ENCODE data around the gene INHBC. TPM values are rescaled to one million over a fixed set of nuclear protein-coding genes. Genes with fewer than 3 reads are reported as not detected.

The INHBC gene
- total and polyA plus RNA-seq, 2 donors (not counting 1 experiment from before 2014, with no cell fraction given) = 0.17 to 0.31 TPM

GRCh38 chr12:57467915-57468314 is 33.3 kb downstream of the INHBC start:
- TF ChIP-seq CTCF (IDR thresholded peaks at IDR 0.05) = no peak
- TF ChIP-seq EZH2 (IDR thresholded peaks at IDR 0.05; ENCODE audit: borderline replicate concordance, insufficient read depth, low read depth, low read length, poor library complexity, severe bottlenecking) = no peak
- Mint-ChIP-seq H3K4me3 (no peak overlapping the region), H3K9me3 (ENCODE audit: insufficient read depth) (no peaks in the 10 kb centered on the region), H3K27me3 (no peaks in the 10 kb centered on the region), H3K27ac (peak overlapping the region; percentile 10), H3K4me1 (peaks cover 15% of the 10 kb centered on the region)
- WGBS (ENCODE audit: insufficient coverage) = over 99% methylated on average over 11 of the region's 11 CpGs
- ATAC-seq (ENCODE audit: low read depth) (no peak), DNase-seq (no peak)
- H3K9me3 ChIP-seq (ENCODE audit: control extremely low read depth in 1 of 3, control insufficient read depth in 2 of 3, insufficient read depth in 1 of 3, low read length in 2 of 3) = no peaks in the 10 kb centered on the region
- H3K79me2 ChIP-seq (ENCODE audit: control insufficient read depth, insufficient read depth, low read length) = peaks cover 8% of the 10 kb centered on the region
- ChIA-PET CTCF (no interaction called here), POLR2A (no interaction called here)
- no peak overlapping the region for H2AFZ ChIP-seq (ENCODE audit: insufficient read depth, low read depth, low read length, poor library complexity, severe bottlenecking)
- H3K4me2 ChIP-seq (replicated peaks; ENCODE audit: low read depth, low read length, poor library complexity, severe bottlenecking) = no peak overlapping the region
- H3K27me3 ChIP-seq (replicated peaks in 1 of 4; ENCODE audit: control extremely low read depth in 1 of 4, control insufficient read depth in 3 of 4, insufficient read depth in 4 of 4, low read length in 3 of 4) = no peaks in the 10 kb centered on the region
- no peak overlapping the region for H3K9ac ChIP-seq (ENCODE audit: low read length)
- peaks cover 11% of the 10 kb centered on the region for H4K20me1 ChIP-seq (ENCODE audit: control insufficient read depth, insufficient read depth, low read length, poor library complexity, severe bottlenecking)
- peaks cover 0 to 45% of the 10 kb centered on the region in 2 experiments for H3K36me3 ChIP-seq (replicated peaks in 1 of 2; ENCODE audit: control extremely low read depth in 1 of 2, control insufficient read depth in 1 of 2, extremely low read depth in 1 of 2, insufficient read depth in 2 of 2, low read length in 1 of 2)
- no peak overlapping the region for H3K27ac ChIP-seq (ENCODE audit: low read length in 2 of 2)
- peaks cover 8 to 17% of the 10 kb centered on the region in 2 donors for H3K4me1 ChIP-seq (ENCODE audit: control insufficient read depth in 2 of 2, insufficient read depth in 2 of 2, low read length in 2 of 2)
- intact Hi-C loops (cut with micrococcal nuclease) = no loop called here
- no peak overlapping the region for H3K4me3 ChIP-seq (ENCODE audit: control extremely low read depth in 1 of 5, extremely low read depth in 1 of 5, insufficient read depth in 1 of 5, low read depth in 2 of 5, low read length in 4 of 5)

GRCh38 chr12:57469296-57470164 is 34.9 kb downstream of the INHBC start:
- Histone ChIP-seq H3K27me3 (replicated peaks in 1 of 4; ENCODE audit: control extremely low read depth in 1 of 4, control insufficient read depth in 3 of 4, insufficient read depth in 4 of 4, low read length in 3 of 4) (no peaks in the 10 kb centered on the region), H2AFZ (ENCODE audit: insufficient read depth, low read depth, low read length, poor library complexity, severe bottlenecking) (no peak overlapping the region), H3K4me2 (replicated peaks; ENCODE audit: low read depth, low read length, poor library complexity, severe bottlenecking) (no peak overlapping the region), H3K27ac (ENCODE audit: low read length in 2 of 2) (no peak overlapping the region), H3K9ac (ENCODE audit: low read length) (no peak overlapping the region), H3K9me3 (ENCODE audit: control extremely low read depth in 1 of 3, control insufficient read depth in 2 of 3, insufficient read depth in 1 of 3, low read length in 2 of 3) (no peaks in the 10 kb centered on the region), H3K36me3 (replicated peaks in 1 of 2; ENCODE audit: control extremely low read depth in 1 of 2, control insufficient read depth in 1 of 2, extremely low read depth in 1 of 2, insufficient read depth in 2 of 2, low read length in 1 of 2) (peaks cover 2 to 58% of the 10 kb centered on the region in 2 experiments), H3K4me3 (ENCODE audit: control extremely low read depth in 1 of 5, extremely low read depth in 1 of 5, insufficient read depth in 1 of 5, low read depth in 2 of 5, low read length in 4 of 5) (no peak overlapping the region), H3K79me2 (ENCODE audit: control insufficient read depth, insufficient read depth, low read length) (peaks cover 17% of the 10 kb centered on the region), H3K4me1 (ENCODE audit: control insufficient read depth in 2 of 2, insufficient read depth in 2 of 2, low read length in 2 of 2) (peaks cover 12 to 17% of the 10 kb centered on the region in 2 donors), H4K20me1 (ENCODE audit: control insufficient read depth, insufficient read depth, low read length, poor library complexity, severe bottlenecking) (peaks cover 16% of the 10 kb centered on the region)
- DNase-seq = no peak
- intact Hi-C loops (cut with micrococcal nuclease) = no loop called here
- Mint-ChIP-seq H3K27me3 (no peaks in the 10 kb centered on the region), H3K9me3 (ENCODE audit: insufficient read depth) (no peaks in the 10 kb centered on the region), H3K4me1 (peaks cover 21% of the 10 kb centered on the region), H3K27ac (peak overlapping the region; percentile 32), H3K4me3 (no peak overlapping the region)
- TF ChIP-seq CTCF (IDR thresholded peaks at IDR 0.05) = no peak
- no peak for TF ChIP-seq EZH2 (IDR thresholded peaks at IDR 0.05; ENCODE audit: borderline replicate concordance, insufficient read depth, low read depth, low read length, poor library complexity, severe bottlenecking)
- no peak for ATAC-seq (ENCODE audit: low read depth)
- ChIA-PET POLR2A (interaction anchor here (0.7 kb wide), 1 partner anchor 57 kb away, joined by 3 read pairs; no protein-coding TSS in a partner anchor), CTCF (interaction anchor here (0.8 to 1.1 kb wide), 2 partner anchors 11 to 16 kb away, joined by 3 to 5 read pairs; no protein-coding TSS in a partner anchor)
- 97% methylated on average over 8 of the region's 10 CpGs for whole genome bisulfite sequencing (ENCODE audit: insufficient coverage)

All from B cell (primary cell).